Endothelial cell of hepatic sinusoid (primary cell): ENCODE results near the gene INHBA.

Experiments used
- in situ Hi-C: cut with HindIII; loops from 2 replicates; pipeline ENCODE4 v1.10.0; 2017; ENCODE audit warnings: low sequenced_read_pairs

Gene INHBA

GRCh38 chr7:41715000-41715399 lies 12.1 kb upstream of the INHBA start:
- in situ Hi-C loops, result loop anchor here (5.0 kb wide), 1 partner anchor 197 kb away; no protein-coding TSS in a partner anchor

DNA sequence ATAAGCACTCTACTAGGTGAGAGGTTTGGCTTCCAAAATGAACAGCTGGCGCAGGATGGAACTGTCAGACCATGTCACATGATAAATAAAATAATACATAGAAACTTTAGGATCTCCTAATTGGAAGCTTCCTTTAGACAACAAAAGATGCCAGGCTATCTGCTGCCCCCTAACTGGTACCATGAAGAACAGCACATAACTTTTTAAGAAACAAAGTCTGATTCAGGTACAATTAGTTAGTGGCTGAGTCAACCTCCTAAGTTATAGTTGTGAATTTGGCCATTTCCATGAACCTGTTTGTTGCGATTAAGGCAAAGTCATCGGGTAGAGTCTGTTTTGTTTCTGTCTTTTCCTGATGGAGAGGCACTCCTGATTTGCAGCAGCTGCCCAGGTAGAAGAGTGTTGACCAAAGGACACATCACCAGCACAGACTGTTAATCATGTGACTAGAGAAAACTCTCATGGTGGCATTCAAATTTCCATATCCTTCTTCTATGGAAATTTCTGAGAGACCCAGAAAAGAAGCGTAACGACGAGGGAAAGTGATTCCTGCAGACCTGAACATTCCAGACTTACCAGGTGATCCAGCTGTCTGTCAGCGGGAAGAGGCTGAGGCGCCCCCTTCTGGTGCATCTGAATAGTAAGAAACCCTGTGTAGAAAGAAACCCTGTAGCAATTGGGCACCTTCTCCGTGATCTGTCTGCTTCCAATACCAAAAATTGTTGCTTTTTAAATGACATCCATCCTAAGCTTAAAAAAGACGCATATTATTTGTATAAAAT lies 8.6 kb upstream of the INHBA start:
- in situ Hi-C loops, result loop anchor here (5.0 kb wide), 1 partner anchor 201 kb away; no protein-coding TSS in a partner anchor

DNA sequence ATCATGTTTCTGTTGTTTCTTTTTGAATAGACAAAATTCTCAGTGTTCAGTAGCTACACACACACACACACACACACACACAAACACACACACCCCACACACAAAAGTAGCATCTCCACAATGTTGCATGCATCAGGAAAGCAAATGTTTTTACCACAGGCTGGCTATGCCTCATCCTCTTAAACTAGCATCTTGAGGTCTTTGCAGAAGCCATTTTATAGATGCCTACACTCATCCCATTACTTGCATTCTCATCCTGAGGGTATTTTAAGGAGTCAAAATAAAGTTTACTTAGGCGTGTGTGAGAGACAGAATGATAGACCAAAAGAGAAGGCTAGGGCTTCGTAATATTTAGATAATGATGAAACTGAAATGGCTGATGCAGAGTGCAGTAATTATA lies 7.9 kb upstream of the INHBA start:
- in situ Hi-C loops, result loop anchor here (5.0 kb wide), 1 partner anchor 201 kb away; no protein-coding TSS in a partner anchor

- in situ Hi-C loops, result loop anchor here (5.0 kb wide), 1 partner anchor 203 kb away; no protein-coding TSS in a partner anchor
Observed at GRCh38 chr7:41709621-41710020, 6.7 kb upstream of the INHBA start.

DNA sequence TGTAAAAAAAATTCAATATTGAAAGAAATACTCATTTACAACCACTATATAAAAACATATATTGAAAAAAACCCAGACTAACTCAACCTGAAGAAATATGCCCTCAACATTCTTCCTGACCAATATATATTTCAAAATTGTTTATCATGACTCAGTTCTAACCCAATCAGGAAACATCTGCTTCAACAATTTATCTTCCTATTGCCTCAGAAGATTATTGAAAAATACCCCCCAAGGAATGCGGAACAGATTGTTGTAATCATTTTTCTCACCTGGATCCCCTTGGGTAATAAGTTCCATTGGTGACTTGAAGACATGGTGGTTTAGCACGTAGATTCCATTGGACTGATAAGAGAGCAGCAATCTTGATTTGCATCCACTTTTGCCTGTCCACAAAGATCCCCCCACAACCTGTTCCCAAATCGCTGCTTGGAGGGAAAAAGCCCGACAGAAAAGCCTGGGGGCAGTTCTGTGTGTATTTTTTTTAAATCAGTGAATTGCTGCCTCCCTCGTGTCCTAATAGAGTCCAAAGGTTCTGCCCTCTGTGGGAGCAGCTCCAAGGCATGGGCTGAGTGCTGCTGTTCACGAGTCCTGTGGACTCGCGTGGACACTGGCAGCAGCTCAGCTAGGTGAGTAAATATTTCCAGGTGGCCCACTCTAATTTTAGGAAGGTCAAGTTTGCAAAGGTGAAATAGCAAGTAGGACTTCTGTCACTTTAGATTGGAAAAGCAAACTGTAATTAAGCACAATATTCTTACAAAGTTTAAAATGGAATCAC lies 5.9 kb upstream of the INHBA start:
- in situ Hi-C loops, result no loop called here

- in situ Hi-C loops, result no loop called here
Observed at GRCh38 chr7:41706228-41706930, 3.5 kb upstream of the INHBA start.

- in situ Hi-C loops, result no loop called here
Observed at GRCh38 chr7:41705109-41705901, 2.4 kb upstream of the INHBA start.

- in situ Hi-C loops, result no loop called here
Observed at GRCh38 chr7:41701068-41701941, 1.6 kb downstream of the INHBA start.

- in situ Hi-C loops, result no loop called here
Observed at GRCh38 chr7:41700044-41700471, 2.8 kb downstream of the INHBA start.

- in situ Hi-C loops, result no loop called here
Observed at GRCh38 chr7:41699516-41699915, 3.4 kb downstream of the INHBA start.

GRCh38 chr7:41698726-41699125 lies 4.2 kb downstream of the INHBA start:
- in situ Hi-C loops, result no loop called here

- in situ Hi-C loops, result no loop called here
Observed at GRCh38 chr7:41698114-41698513, 4.8 kb downstream of the INHBA start.

GRCh38 chr7:41696323-41696916 lies 6.5 kb downstream of the INHBA start:
- in situ Hi-C loops, result no loop called here

DNA sequence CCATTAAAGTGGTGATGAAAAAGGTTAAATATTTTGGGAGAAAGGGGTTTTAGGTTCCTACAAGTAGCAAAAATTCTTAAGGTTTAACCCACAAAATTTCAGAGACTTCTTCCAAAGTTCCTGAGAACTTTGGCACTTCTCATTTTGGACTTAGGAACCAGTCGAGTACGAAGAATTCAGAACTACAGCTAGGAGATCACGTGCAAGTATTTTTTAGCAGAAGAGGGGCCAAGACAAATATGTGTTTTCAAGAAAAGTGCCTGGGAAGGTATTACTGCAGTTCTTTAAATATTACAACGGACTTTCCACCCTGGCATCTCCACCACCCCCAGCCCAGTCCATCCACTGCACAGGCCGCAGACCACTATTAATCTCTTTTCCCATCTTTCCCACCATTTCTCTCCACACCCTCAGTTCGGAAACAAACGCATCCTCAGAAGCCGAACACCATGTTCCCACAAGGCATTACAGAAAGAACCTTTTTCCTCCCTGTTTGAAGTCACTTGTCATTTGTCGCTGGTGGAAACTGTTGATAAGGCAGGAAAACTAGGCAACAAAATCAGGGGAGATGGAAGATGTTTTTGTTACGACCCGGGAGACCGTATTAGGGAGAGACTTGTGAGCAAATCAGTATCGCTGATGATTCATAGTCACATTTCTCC lies 7.1 kb downstream of the INHBA start:
- in situ Hi-C loops, result no loop called here

DNA sequence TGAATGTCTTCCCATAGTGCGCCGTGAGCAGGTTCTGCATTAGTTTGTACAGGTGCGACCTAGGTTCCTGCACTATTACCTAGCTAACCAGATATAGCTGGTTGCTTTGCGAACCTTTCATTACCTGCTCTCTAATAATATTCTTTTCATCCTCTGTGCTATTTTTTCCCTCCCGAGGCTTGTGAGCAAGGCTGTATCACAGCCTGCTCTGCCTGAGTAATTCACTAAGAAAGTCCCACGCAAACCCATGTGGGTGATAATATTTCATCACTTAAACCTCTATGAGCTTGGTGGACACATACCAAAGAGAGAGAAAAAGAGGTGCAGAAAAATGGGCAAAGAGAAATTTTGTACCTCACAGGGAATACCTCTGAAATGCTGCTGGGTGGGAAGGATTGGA lies 8.4 kb downstream of the INHBA start:
- in situ Hi-C loops, result no loop called here

DNA sequence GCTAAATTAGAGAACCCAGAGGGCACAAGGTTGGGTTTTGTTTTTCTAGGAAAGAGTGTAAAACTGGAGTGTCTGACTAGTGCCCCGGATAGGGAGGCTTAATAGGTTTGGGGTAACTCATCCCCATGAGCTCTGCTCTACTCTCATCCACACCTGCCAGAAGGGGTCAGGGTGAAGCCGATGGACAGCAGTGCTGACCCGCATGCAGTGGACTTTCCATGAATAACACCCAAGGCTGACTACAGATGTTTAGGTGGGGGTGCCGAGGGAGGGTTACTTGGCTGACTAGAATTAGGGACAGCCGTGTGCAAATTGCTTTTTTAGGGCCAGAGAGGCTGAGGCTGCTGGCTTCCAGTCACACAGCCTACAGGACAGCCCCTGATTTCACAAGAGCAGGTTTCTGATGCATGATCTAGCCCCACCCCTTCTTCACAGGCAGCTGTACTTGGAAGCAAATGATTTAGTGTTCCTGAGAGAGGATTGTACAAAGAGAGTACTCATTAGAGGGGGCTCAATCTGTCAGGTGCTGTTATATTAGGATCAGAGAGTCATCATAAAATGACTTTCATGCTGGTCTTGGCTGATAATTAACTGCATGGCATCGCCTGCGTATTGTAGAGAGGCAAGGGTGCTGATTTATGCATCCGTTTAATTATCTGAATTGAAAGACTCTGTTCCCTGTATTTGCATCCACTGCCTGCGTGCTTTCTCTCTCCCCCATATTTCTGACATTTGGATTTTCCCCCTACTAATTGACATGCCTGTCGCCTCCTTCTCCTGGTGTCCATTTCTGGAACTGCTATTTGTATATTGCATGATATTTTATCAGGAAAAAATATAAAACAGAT lies 9.5 kb downstream of the INHBA start:
- in situ Hi-C loops, result no loop called here

GRCh38 chr7:41692251-41692650 lies 10.6 kb downstream of the INHBA start:
- in situ Hi-C loops, result no loop called here
